H9 (cell line): ENCODE measurements around the gene CBX1. TPM values are rescaled to one million over a fixed set of nuclear protein-coding genes. Genes with fewer than 3 reads are reported as not detected.

ENCODE experiments used
- DNase-seq: peaks from one replicate; pipeline ENCODE4 v3.0.0-alpha.2; 2017
- H2AFZ ChIP-seq: one replicate; pipeline ENCODE4 v1.6.1; 2013; ENCODE audit warnings: mild to moderate bottlenecking, low read length, control low read depth, moderate library complexity
- H2AK5ac ChIP-seq: 2 replicates; pipeline ENCODE4 v1.6.1; 2013; ENCODE audit warnings: low read length, control low read depth, mixed read lengths; ENCODE audit not compliant: insufficient read length
- H2BK120ac ChIP-seq: one replicate; pipeline ENCODE4 v1.6.1; 2013; ENCODE audit warnings: low read depth, mild to moderate bottlenecking, low read length, control low read depth, inconsistent platforms; ENCODE audit not compliant: poor library complexity, severe bottlenecking
- H2BK12ac ChIP-seq: 2 replicates; pipeline ENCODE4 v1.6.1; 2013; ENCODE audit warnings: low read length, control low read depth, mixed read lengths, low read depth; ENCODE audit not compliant: insufficient read length
- H2BK15ac ChIP-seq: 2 replicates; pipeline ENCODE4 v1.6.1; 2013; ENCODE audit warnings: low read depth, low read length, control low read depth
- H2BK20ac ChIP-seq: one replicate; pipeline ENCODE4 v1.6.1; 2013; ENCODE audit warnings: low read depth, mild to moderate bottlenecking, low read length, control low read depth, inconsistent platforms; ENCODE audit not compliant: poor library complexity, severe bottlenecking
- H2BK5ac ChIP-seq: 2 replicates; pipeline ENCODE4 v1.6.1; 2013; ENCODE audit warnings: low read length, control low read depth, mixed read lengths; ENCODE audit not compliant: insufficient read length
- H3K14ac ChIP-seq: 2 replicates; pipeline ENCODE4 v1.6.1; 2013; ENCODE audit warnings: low read length, control low read depth; ENCODE audit not compliant: insufficient read depth
- H3K18ac ChIP-seq: 2 replicates; pipeline ENCODE4 v1.6.1; 2013; ENCODE audit warnings: low read depth, mild to moderate bottlenecking, mixed read lengths, low read length, control low read depth; ENCODE audit not compliant: insufficient read length
- H3K23ac ChIP-seq: 2 replicates; pipeline ENCODE4 v1.6.1; 2013; ENCODE audit warnings: low read length, control low read depth, mixed read lengths, low read depth; ENCODE audit not compliant: insufficient read length
- H3K23me2 ChIP-seq: 2 replicates; pipeline ENCODE4 v1.6.1; 2013; ENCODE audit warnings: low read depth, mild to moderate bottlenecking, mixed read lengths, low read length, control low read depth; ENCODE audit not compliant: insufficient read length, poor library complexity, severe bottlenecking
- H3K27ac ChIP-seq: 2 replicates; pipeline ENCODE4 v1.5.1; 2013; ENCODE audit warnings: low read length, control low read depth, mixed read lengths, low read depth; ENCODE audit not compliant: insufficient read length
- H3K27me3 ChIP-seq: 2 replicates; pipeline ENCODE4 v1.6.1; 2013; ENCODE audit warnings: low read length, control low read depth, inconsistent platforms; ENCODE audit not compliant: insufficient read depth
- H3K4ac ChIP-seq: 2 replicates; pipeline ENCODE4 v1.6.1; 2013; ENCODE audit warnings: low read depth, mild to moderate bottlenecking, control low read depth, inconsistent platforms, low read length, moderate library complexity
- H3K4me1 ChIP-seq: 2 replicates; pipeline ENCODE4 v1.6.1; 2013; ENCODE audit warnings: low read length, control low read depth, inconsistent platforms; ENCODE audit not compliant: insufficient read depth
- H3K4me2 ChIP-seq: 2 replicates; pipeline ENCODE4 v1.6.1; 2013; ENCODE audit warnings: low read length, control low read depth, mixed read lengths; ENCODE audit not compliant: insufficient read length, insufficient read depth
- H3K56ac ChIP-seq: 2 replicates; pipeline ENCODE4 v1.6.1; 2013; ENCODE audit warnings: low read depth, mild to moderate bottlenecking, mixed read lengths, low read length, control low read depth; ENCODE audit not compliant: insufficient read length
- H3K79me1 ChIP-seq: 2 replicates; pipeline ENCODE4 v1.6.1; 2013; ENCODE audit warnings: low read depth, mild to moderate bottlenecking, moderate library complexity, low read length, control low read depth, inconsistent platforms; ENCODE audit not compliant: insufficient read depth, poor library complexity, severe bottlenecking
- H3K79me2 ChIP-seq: 2 replicates; pipeline ENCODE4 v1.6.1; 2013; ENCODE audit warnings: low read length, control low read depth, inconsistent platforms; ENCODE audit not compliant: insufficient read depth
- H3K9ac ChIP-seq: 2 replicates; pipeline ENCODE4 v1.6.1; 2013; ENCODE audit warnings: low read length, control low read depth, mixed read lengths; ENCODE audit not compliant: insufficient read length; ENCODE audit errors: extremely low read depth
- H3K9me3 ChIP-seq: one replicate; pipeline ENCODE4 v1.6.1; 2013; ENCODE audit warnings: low read depth, low read length, inconsistent platforms; ENCODE audit not compliant: control insufficient read depth
- H3T11ph ChIP-seq: one replicate; pipeline ENCODE4 v1.6.1; 2013; ENCODE audit warnings: mild to moderate bottlenecking, low read length, control low read depth, inconsistent platforms
- H4K20me1 ChIP-seq: one replicate; pipeline ENCODE4 v1.6.1; 2013; ENCODE audit not compliant: control insufficient read depth, insufficient read length, insufficient read depth
- H4K5ac ChIP-seq: 2 replicates; pipeline ENCODE4 v1.6.1; 2013; ENCODE audit warnings: low read depth, mild to moderate bottlenecking, mixed read lengths, low read length, control low read depth; ENCODE audit not compliant: insufficient read length
- H4K8ac ChIP-seq: replicated peaks from 2 replicates; pipeline ENCODE4 v1.6.1; 2013; ENCODE audit warnings: low read length, control low read depth, mixed read lengths, low read depth; ENCODE audit not compliant: insufficient read length
- H4K91ac ChIP-seq: 2 replicates; pipeline ENCODE4 v1.6.1; 2013; ENCODE audit warnings: low read depth, mild to moderate bottlenecking, moderate library complexity, mixed read lengths, low read length, control low read depth; ENCODE audit not compliant: insufficient read length
- H3K27ac Mint-ChIP-seq, 3 experiments: 2 replicates in 2 of 3; 3 replicates in 1 of 3; pipeline ENCODE4 v1.8.0; 2020 to 2021; ENCODE audit warnings: mixed read lengths in 3 of 3, mild to moderate bottlenecking in 1 of 3, moderate library complexity in 1 of 3
- H3K27me3 Mint-ChIP-seq: 2 replicates; pipeline ENCODE4 v1.8.0; 2021; ENCODE audit warnings: low read depth, mild to moderate bottlenecking, moderate library complexity, mixed read lengths
- H3K36me3 Mint-ChIP-seq, 3 experiments: 2 replicates in 2 of 3; 3 replicates in 1 of 3; pipeline ENCODE4 v1.8.0; 2020 to 2021; ENCODE audit warnings: low read depth in 3 of 3, mixed read lengths in 3 of 3; ENCODE audit not compliant: insufficient read depth in 1 of 3
- H3K4me1 Mint-ChIP-seq, 2 experiments: 2 replicates each; pipeline ENCODE4 v1.8.0; 2020; ENCODE audit warnings: mixed read lengths in 2 of 2
- H3K4me3 Mint-ChIP-seq, 2 experiments: 2 replicates in 1 of 2; 3 replicates in 1 of 2; pipeline ENCODE4 v1.8.0; 2020 to 2021; ENCODE audit warnings: mild to moderate bottlenecking in 2 of 2, mixed read lengths in 2 of 2, moderate library complexity in 1 of 2
- H3K9me3 Mint-ChIP-seq, 2 experiments: 2 replicates in 1 of 2; 3 replicates in 1 of 2; pipeline ENCODE4 v1.8.0; 2020; ENCODE audit warnings: mild to moderate bottlenecking in 2 of 2, mixed read lengths in 2 of 2, moderate library complexity in 1 of 2
- CTCF ChIP-seq: fragments of 200-600 bp; sonication (generic); conservative IDR thresholded peaks from 3 replicates; pipeline ENCODE4 v1.8.0; 2021; ENCODE audit warnings: antibody characterized with exemption, mild to moderate bottlenecking
- WGBS: extraction: QIAGEN DNeasy Blood & Tissue Kit; methylation state at CpG from one replicate; pipeline ENCODE4 v1.1.7; 2013; ENCODE audit warnings: missing lambda C conversion rate, low lambda C conversion rate, mixed read lengths; ENCODE audit not compliant: insufficient read length; ENCODE audit errors: extremely low coverage; 5-methylcytosine and 5-hydroxymethylcytosine counted together
- total RNA-seq: library from RNA; stranded (reverse); gene quantifications from 2 replicates; pipeline ENCODE4 v1.2.1, GENCODE V29; 2021

CBX1 gene
- total RNA-seq, 1 experiment from 2014 or later, result 155 TPM

- Histone ChIP-seq H3K27me3 (no peaks in the 10 kb centered on the region), H2BK5ac (no peak overlapping the region), H3K9me3 (no peaks in the 10 kb centered on the region), H3K79me1 (no peaks in the 10 kb centered on the region), H3K18ac (no peak overlapping the region), H4K5ac (no peak overlapping the region), H2BK15ac (no peak overlapping the region), H2BK20ac (no peak overlapping the region), H3K4me1 (no peaks in the 10 kb centered on the region), H2AK5ac (no peak overlapping the region), H3K27ac (no peak overlapping the region), H4K91ac (no peak overlapping the region), H4K20me1 (no peaks in the 10 kb centered on the region), H3K14ac (no peak overlapping the region), H3K4me2 (no peak overlapping the region), H2AFZ (no peak overlapping the region), H2BK12ac (no peak overlapping the region), H2BK120ac (no peak overlapping the region), H3K56ac (no peak overlapping the region), H3K79me2 (no peaks in the 10 kb centered on the region), H3K4ac (no peak overlapping the region), H4K8ac (no peak overlapping the region), H3K23me2 (no peaks in the 10 kb centered on the region), H3T11ph (no peak overlapping the region), H3K23ac (no peak overlapping the region), H3K9ac (no peak overlapping the region)
- Mint-ChIP-seq H3K36me3 (no peaks in the 10 kb centered on the region), H3K4me3 (no peak overlapping the region), H3K27me3 (peaks cover 24% of the 10 kb centered on the region), H3K4me1 (peaks cover 29 to 37% of the 10 kb centered on the region in 2 experiments), H3K27ac (no peak overlapping the region), H3K9me3 (no peaks in the 10 kb centered on the region)
- WGBS, result no CpG with 5 or more reads among the region's 4 CpGs
- DNase-seq, result no peak
- TF ChIP-seq CTCF, result no peak
These were observed 48.6 kb upstream of the CBX1 start for GRCh38 chr17:48149787-48150463.
